Measurements from ENCODE around the gene EPHA1. TPM values are rescaled to one million over a fixed set of nuclear protein-coding genes. Genes with fewer than 3 reads are reported as not detected.

The EPHA1 gene
- total and polyA plus RNA-seq, 2 donors (not counting 1 experiment from before 2014, with no cell fraction given), result 0.39 to 0.49 TPM

DNA sequence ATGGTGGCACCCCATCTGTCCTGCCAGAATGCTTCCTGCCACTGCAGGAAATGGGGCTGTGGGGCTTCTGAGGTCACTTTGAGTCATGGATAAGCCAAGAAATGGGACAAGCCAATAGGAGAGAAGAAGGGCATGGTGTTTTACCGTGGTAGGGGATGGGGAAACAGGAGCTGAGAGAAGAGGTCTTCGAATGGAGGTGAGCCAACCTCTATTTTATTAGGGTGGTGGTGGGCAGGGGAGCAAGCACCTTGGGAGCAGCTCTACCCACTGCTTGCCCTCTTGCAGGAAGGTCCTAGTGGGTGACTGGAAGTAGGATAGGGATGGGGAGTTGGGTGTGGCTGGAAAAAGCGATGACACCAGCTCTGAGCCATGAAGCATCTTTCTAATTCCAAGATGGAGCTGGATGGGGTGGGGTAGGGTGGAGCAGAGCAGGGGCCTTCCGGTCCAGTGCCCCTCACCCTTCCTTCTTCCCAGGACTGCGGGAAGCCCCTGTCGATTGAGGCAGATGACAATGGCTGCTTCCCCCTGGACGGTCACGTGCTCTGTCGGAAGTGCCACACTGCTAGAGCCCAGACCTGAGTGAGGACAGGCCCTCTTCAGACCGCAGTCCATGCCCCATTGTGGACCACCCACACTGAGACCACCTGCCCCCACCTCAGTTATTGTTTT lies 18.4 kb downstream of the EPHA1 start:
- ATAC-seq (ENCODE audit: low read depth), result no peak
- Mint-ChIP-seq H3K9me3 (ENCODE audit: insufficient read depth) (no peaks in the 10 kb centered on the region), H3K4me1 (no peaks in the 10 kb centered on the region), H3K4me3 (no peak overlapping the region), H3K27ac (no peak overlapping the region), H3K27me3 (no peaks in the 10 kb centered on the region)
- H3K27ac ChIP-seq (ENCODE audit: low read length in 2 of 2), result no peak overlapping the region
- no peak overlapping the region for H3K4me2 ChIP-seq (replicated peaks; ENCODE audit: low read depth, low read length, poor library complexity, severe bottlenecking)
- H4K20me1 ChIP-seq (ENCODE audit: control insufficient read depth, insufficient read depth, low read length, poor library complexity, severe bottlenecking), result no peaks in the 10 kb centered on the region
- no peaks in the 10 kb centered on the region for H3K9me3 ChIP-seq (ENCODE audit: control extremely low read depth in 1 of 3, control insufficient read depth in 2 of 3, insufficient read depth in 1 of 3, low read length in 2 of 3)
- CTCF ChIA-PET, result interaction anchor here (0.6 to 1.6 kb wide), 4 partner anchors 10 to 150 kb away, joined by 3 to 7 read pairs (median 4); no protein-coding TSS in a partner anchor
- no peak overlapping the region for H3K4me3 ChIP-seq (ENCODE audit: control extremely low read depth in 1 of 5, extremely low read depth in 1 of 5, insufficient read depth in 1 of 5, low read depth in 2 of 5, low read length in 4 of 5)
- H3K27me3 ChIP-seq (replicated peaks in 1 of 4; ENCODE audit: control extremely low read depth in 1 of 4, control insufficient read depth in 3 of 4, insufficient read depth in 4 of 4, low read length in 3 of 4), result no peaks in the 10 kb centered on the region
- no peaks in the 10 kb centered on the region for H3K79me2 ChIP-seq (ENCODE audit: control insufficient read depth, insufficient read depth, low read length)
- H3K4me1 ChIP-seq (ENCODE audit: control insufficient read depth in 2 of 2, insufficient read depth in 2 of 2, low read length in 2 of 2), result peaks cover 9 to 15% of the 10 kb centered on the region in 2 donors
- POLR2A ChIA-PET, result no interaction called here
- no peak overlapping the region for H3K9ac ChIP-seq (ENCODE audit: low read length)
- intact Hi-C loops (cut with micrococcal nuclease), result no loop called here
- 94% methylated on average over 10 of the region's 10 CpGs for WGBS (ENCODE audit: insufficient coverage)
- TF ChIP-seq, protein P1, sequence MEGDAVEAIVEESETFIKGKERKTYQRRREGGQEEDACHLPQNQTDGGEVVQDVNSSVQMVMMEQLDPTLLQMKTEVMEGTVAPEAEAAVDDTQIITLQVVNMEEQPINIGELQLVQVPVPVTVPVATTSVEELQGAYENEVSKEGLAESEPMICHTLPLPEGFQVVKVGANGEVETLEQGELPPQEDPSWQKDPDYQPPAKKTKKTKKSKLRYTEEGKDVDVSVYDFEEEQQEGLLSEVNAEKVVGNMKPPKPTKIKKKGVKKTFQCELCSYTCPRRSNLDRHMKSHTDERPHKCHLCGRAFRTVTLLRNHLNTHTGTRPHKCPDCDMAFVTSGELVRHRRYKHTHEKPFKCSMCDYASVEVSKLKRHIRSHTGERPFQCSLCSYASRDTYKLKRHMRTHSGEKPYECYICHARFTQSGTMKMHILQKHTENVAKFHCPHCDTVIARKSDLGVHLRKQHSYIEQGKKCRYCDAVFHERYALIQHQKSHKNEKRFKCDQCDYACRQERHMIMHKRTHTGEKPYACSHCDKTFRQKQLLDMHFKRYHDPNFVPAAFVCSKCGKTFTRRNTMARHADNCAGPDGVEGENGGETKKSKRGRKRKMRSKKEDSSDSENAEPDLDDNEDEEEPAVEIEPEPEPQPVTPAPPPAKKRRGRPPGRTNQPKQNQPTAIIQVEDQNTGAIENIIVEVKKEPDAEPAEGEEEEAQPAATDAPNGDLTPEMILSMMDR (IDR thresholded peaks at IDR 0.05), result no peak
- TF ChIP-seq EZH2 (IDR thresholded peaks at IDR 0.05; ENCODE audit: borderline replicate concordance, insufficient read depth, low read depth, low read length, poor library complexity, severe bottlenecking), result no peak
- no peak overlapping the region for H2AFZ ChIP-seq (ENCODE audit: insufficient read depth, low read depth, low read length, poor library complexity, severe bottlenecking)
- DNase-seq, result no peak
- peaks cover 0 to 17% of the 10 kb centered on the region in 2 experiments for H3K36me3 ChIP-seq (replicated peaks in 1 of 2; ENCODE audit: control extremely low read depth in 1 of 2, control insufficient read depth in 1 of 2, extremely low read depth in 1 of 2, insufficient read depth in 2 of 2, low read length in 1 of 2)
